Skeletal muscle satellite cell (primary cell): ENCODE results near the gene SETD3.

Source experiments
- H3K27me3 ChIP-seq: 2 replicates; pipeline ENCODE4 v1.7.0; 2013; ENCODE audit warnings: low read length; ENCODE audit not compliant: control insufficient read depth, insufficient read depth
- H3K36me3 ChIP-seq: 2 replicates; pipeline ENCODE4 v1.7.0; 2013; ENCODE audit warnings: mild to moderate bottlenecking, control low read depth, low read length; ENCODE audit not compliant: insufficient read depth
- H3K4me1 ChIP-seq: 2 replicates; pipeline ENCODE4 v1.7.0; 2013; ENCODE audit warnings: low read length; ENCODE audit not compliant: control insufficient read depth, insufficient read depth
- H3K4me2 ChIP-seq: 2 replicates; pipeline ENCODE4 v1.7.0; 2013; ENCODE audit warnings: mild to moderate bottlenecking, low read length
- H3K4me3 ChIP-seq: 2 replicates; pipeline ENCODE4 v1.7.0; 2013; ENCODE audit warnings: low read length
- H3K9ac ChIP-seq: 2 replicates; pipeline ENCODE4 v1.7.0; 2013; ENCODE audit warnings: mild to moderate bottlenecking, low read depth, low read length, moderate library complexity
- H3K9me3 ChIP-seq: replicated peaks from 2 replicates; pipeline ENCODE4 v1.7.0; 2013; ENCODE audit warnings: mild to moderate bottlenecking, control low read depth, low read length

Gene SETD3

GRCh38 chr14:99507860-99508640 lies 27.4 kb upstream of the SETD3 start:
- Histone ChIP-seq H3K36me3 (peaks cover 77% of the 10 kb centered on the region), H3K27me3 (no peaks in the 10 kb centered on the region), H3K9ac (no peak overlapping the region), H3K9me3 (no peaks in the 10 kb centered on the region), H3K4me3 (no peak overlapping the region), H3K4me2 (no peak overlapping the region), H3K4me1 (no peaks in the 10 kb centered on the region)

DNA sequence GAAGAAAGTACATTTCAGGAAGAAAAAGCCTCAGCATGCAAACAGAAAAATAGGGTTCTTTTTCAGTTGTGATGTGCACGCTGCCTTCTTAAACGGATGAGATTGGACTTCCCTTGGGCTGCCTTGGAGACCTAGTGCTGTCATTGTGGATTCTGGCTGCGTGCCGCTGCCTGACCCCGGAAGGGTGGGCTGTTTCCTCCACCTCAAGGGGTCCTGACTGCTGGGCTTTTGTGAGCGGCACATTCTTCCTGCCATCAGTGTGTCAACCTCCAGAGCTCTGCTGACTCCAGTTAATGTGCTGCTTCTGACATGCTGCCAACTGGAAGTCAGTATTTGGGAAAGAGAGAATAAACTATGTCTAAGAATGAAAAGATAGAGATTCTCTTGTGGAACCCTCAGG lies 25.6 kb upstream of the SETD3 start:
- Histone ChIP-seq H3K27me3 (no peaks in the 10 kb centered on the region), H3K9me3 (no peaks in the 10 kb centered on the region), H3K4me3 (no peak overlapping the region), H3K9ac (no peak overlapping the region), H3K36me3 (peaks cover 90% of the 10 kb centered on the region), H3K4me2 (no peak overlapping the region), H3K4me1 (no peaks in the 10 kb centered on the region)

DNA sequence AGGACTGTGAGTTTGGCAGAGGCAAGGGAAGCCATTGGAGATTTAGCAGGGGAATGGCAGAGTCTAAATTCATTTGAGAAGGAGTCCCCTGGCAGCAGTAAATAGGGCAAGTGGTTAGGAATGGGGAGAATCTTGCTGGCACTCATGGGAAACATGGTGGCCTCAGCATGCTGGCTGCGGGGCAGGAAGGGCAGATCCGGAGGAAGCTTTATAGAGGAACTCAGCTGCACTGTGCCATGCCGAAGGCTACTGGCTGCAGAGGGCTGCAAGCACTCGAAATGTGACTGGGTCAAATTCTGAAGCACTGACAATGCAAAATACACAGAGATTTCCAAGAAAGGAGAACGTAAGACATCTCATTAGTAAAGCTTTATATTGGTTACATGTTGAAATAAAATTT lies 24.4 kb upstream of the SETD3 start:
- peaks cover 94% of the 10 kb centered on the region for H3K36me3 ChIP-seq
- H3K9me3 ChIP-seq, result no peaks in the 10 kb centered on the region
- H3K27me3 ChIP-seq, result no peaks in the 10 kb centered on the region
- H3K4me3 ChIP-seq, result no peak overlapping the region
- H3K4me1 ChIP-seq, result no peaks in the 10 kb centered on the region
- H3K9ac ChIP-seq, result no peak overlapping the region
- H3K4me2 ChIP-seq, result no peak overlapping the region

DNA sequence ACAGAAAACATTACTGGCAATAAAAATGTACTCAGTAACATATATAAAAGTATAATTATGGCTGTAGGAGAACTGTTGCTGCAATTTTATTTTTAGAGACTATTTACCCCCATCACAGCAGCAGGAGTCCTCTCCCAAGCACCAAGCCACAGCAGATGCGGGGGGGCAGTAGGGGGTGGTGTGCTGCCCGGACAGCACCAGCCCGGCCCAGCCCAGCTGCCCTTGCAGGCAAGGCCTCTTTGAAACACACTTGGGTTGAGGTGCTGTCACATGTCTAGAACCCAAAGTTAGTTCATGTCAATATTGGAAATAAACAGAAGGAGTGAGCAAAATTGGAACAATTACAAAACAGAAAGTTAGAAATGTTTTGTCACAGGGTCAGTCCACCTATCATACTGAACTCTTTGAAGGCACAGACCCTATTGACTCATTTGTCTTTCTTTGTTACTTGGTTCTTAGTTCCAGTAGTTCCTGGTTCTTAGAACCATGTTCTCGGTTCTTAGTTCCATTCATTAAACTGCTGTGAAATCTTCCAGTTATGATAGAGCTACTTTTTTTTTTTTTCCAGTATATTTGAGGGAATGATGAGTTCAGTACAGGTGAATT lies 23.3 kb upstream of the SETD3 start:
- H3K4me2 ChIP-seq, result no peak overlapping the region
- H3K27me3 ChIP-seq, result no peaks in the 10 kb centered on the region
- H3K9me3 ChIP-seq, result no peaks in the 10 kb centered on the region
- peaks cover 92% of the 10 kb centered on the region for H3K36me3 ChIP-seq
- no peaks in the 10 kb centered on the region for H3K4me1 ChIP-seq
- H3K9ac ChIP-seq, result no peak overlapping the region
- no peak overlapping the region for H3K4me3 ChIP-seq

GRCh38 chr14:99502989-99503421 lies 22.3 kb upstream of the SETD3 start:
- peaks cover 91% of the 10 kb centered on the region for H3K36me3 ChIP-seq
- no peak overlapping the region for H3K9ac ChIP-seq
- H3K27me3 ChIP-seq, result no peaks in the 10 kb centered on the region
- H3K9me3 ChIP-seq, result no peaks in the 10 kb centered on the region
- H3K4me1 ChIP-seq, result no peaks in the 10 kb centered on the region
- H3K4me2 ChIP-seq, result no peak overlapping the region
- no peak overlapping the region for H3K4me3 ChIP-seq

DNA sequence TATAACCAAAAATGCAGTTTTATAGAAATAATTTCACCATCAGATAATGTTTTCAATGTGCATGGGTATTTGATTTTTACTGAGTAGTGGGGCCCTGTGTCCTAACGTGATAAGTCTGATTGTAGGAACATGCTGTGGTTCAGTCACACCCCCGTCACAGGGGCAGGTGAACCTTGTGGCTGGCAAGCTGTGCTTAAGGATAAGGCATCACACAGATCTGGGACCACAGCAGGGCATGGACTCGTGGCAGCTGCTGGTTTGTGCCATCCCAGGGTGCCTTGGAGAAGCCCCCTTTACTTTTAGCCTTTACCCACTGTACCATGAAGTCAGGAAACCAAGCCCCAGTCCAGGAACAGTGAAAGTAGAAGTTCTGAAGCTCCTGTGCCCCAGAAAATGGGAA lies 17.2 kb upstream of the SETD3 start:
- H3K9me3 ChIP-seq, result no peaks in the 10 kb centered on the region
- H3K4me3 ChIP-seq, result no peak overlapping the region
- peaks cover 87% of the 10 kb centered on the region for H3K36me3 ChIP-seq
- H3K9ac ChIP-seq, result no peak overlapping the region
- H3K27me3 ChIP-seq, result no peaks in the 10 kb centered on the region
- H3K4me1 ChIP-seq, result no peaks in the 10 kb centered on the region
- no peak overlapping the region for H3K4me2 ChIP-seq

DNA sequence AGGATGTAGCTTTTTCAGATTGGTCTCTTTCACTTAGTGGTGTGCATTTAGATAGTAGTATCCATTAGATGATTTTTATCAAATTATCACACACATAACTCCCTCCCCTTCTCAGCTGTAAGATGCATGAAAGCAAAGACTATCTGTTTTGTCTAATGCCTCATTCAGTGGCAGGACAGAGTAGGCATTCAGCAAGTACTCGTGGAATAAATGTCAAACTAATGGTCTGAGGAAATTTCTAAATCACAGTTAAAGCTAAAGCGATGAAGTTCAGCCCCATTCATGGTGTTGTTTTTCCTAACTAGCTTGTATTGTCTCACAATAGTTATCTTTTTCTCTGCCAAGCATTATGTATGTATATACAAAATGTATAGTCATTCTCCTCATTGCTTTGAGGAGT lies 16.7 kb upstream of the SETD3 start:
- Histone ChIP-seq H3K4me2 (no peak overlapping the region), H3K4me3 (no peak overlapping the region), H3K9me3 (no peaks in the 10 kb centered on the region), H3K36me3 (peaks cover 86% of the 10 kb centered on the region), H3K27me3 (no peaks in the 10 kb centered on the region), H3K9ac (no peak overlapping the region), H3K4me1 (no peaks in the 10 kb centered on the region)

GRCh38 chr14:99484106-99484505 lies 3.4 kb upstream of the SETD3 start:
- Histone ChIP-seq H3K9ac (no peak overlapping the region), H3K4me2 (no peak overlapping the region), H3K27me3 (no peaks in the 10 kb centered on the region), H3K4me1 (peaks cover 17% of the 10 kb centered on the region), H3K4me3 (no peak overlapping the region), H3K9me3 (no peaks in the 10 kb centered on the region), H3K36me3 (no peaks in the 10 kb centered on the region)

GRCh38 chr14:99481745-99482099 lies 1.1 kb upstream of the SETD3 start:
- peaks cover 23% of the 10 kb centered on the region for H3K4me1 ChIP-seq
- H3K27me3 ChIP-seq, result no peaks in the 10 kb centered on the region
- no peaks in the 10 kb centered on the region for H3K36me3 ChIP-seq
- peak overlapping the region; percentile 91 for H3K9ac ChIP-seq
- H3K9me3 ChIP-seq, result no peaks in the 10 kb centered on the region
- H3K4me3 ChIP-seq, result peak overlapping the region; percentile 97
- H3K4me2 ChIP-seq, result peak overlapping the region; percentile 84

GRCh38 chr14:99480917-99481744 lies 472 bp upstream of the SETD3 start, which contains the start of gene CCNK:
Gene CCNK (plus strand): TSS chr14:99481409. CDS start chr14:99492678, 11,269 bp downstream.
- Histone ChIP-seq H3K4me2 (peak within 1 kb of the TSS; percentile 88), H3K9ac (peak within 1 kb of the TSS; percentile 91), H3K9me3 (no peaks in the 10 kb centered on the region), H3K4me1 (peaks cover 23% of the 10 kb centered on the region), H3K4me3 (peak within 1 kb of the TSS; percentile 97), H3K27me3 (no peaks in the 10 kb centered on the region), H3K36me3 (no peaks in the 10 kb centered on the region)

DNA sequence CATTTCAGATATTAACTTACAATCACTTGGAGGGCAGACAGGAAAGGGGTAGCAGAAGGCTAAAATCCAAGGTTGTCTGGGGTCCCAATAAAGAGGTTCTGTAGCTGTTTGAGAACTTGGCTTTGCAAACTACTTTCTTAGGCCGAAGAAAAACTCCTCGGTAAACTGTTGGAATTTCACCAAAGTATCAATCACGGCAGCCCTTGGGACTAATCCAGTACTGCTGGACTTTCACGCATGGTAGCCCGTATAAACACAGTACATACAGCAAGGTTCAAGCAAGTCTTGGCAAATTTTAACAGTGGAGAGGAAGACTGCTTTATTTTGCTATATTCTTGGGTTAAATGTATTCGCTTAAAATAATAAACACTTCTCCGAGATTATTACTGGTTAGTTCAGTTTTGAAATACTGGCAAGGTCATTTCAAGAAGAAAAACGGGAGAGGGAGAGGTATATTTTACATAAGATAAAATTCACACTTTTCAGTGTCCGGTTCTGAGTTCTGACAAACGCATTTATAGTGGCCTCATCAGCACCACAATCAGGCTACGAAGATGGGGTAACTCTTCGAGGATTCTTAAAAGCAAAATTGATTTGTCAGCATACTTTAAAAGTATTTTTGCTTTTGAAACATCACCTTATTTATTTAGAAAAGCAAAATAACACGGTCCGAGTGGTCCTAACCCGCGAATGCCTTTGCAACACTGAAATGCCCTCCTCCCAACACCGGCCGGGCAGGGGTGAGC lies 1.3 kb downstream of the SETD3 start:
- peaks cover 23% of the 10 kb centered on the region for H3K4me1 ChIP-seq
- H3K9me3 ChIP-seq, result no peaks in the 10 kb centered on the region
- no peaks in the 10 kb centered on the region for H3K27me3 ChIP-seq
- H3K4me3 ChIP-seq, result peak overlapping the region; percentile 80
- H3K36me3 ChIP-seq, result no peaks in the 10 kb centered on the region
- peak overlapping the region; percentile 88 for H3K4me2 ChIP-seq
- peak overlapping the region; percentile 86 for H3K9ac ChIP-seq
